Right cardiac atrium (tissue), 5 donors: ENCODE measurements around the gene KRT13. TPM values are rescaled to one million over a fixed set of nuclear protein-coding genes. Genes with fewer than 3 reads are reported as not detected.

Source experiments
- ATAC-seq, 2 donors: fragments of 200-7000 bp; cut with Tn5 transposase; one replicate each; pipeline versions ENCODE4 v1.8.0 to v1.9.1; 2020; ENCODE audit warnings: moderate library complexity in 2 of 2, mild to moderate bottlenecking in 1 of 2
- DNase-seq, 3 donors: peaks; one replicate each; pipeline ENCODE4 v3.0.0-alpha.2; 2020
- H3K27ac ChIP-seq: one replicate; pipeline ENCODE4 v1.5.1; 2013; ENCODE audit warnings: mild to moderate bottlenecking, low read length, control low read depth, moderate library complexity
- H3K27me3 ChIP-seq: one replicate; pipeline ENCODE4 v1.6.1; 2013; ENCODE audit not compliant: control insufficient read depth, insufficient read depth
- H3K4me1 ChIP-seq: one replicate; pipeline ENCODE4 v1.6.1; 2013; ENCODE audit warnings: low read length; ENCODE audit not compliant: control insufficient read depth, insufficient read depth
- H3K4me3 ChIP-seq: one replicate; pipeline ENCODE4 v1.5.1; 2013; ENCODE audit warnings: low read length, control low read depth
- H3K9me3 ChIP-seq: one replicate; pipeline ENCODE4 v1.6.1; 2013; ENCODE audit warnings: low read length; ENCODE audit not compliant: control insufficient read depth
- WGBS: extraction: QIAGEN DNeasy Blood & Tissue Kit; methylation state at CpG from one replicate; pipeline ENCODE4 v1.1.7; 2013; 5-methylcytosine and 5-hydroxymethylcytosine counted together
- intact Hi-C, 4 donors: fragments of 100-400 bp; cut with DNase I; formaldehyde crosslinking; loops; one replicate each; pipeline versions ENCODE4 v1.11.0 to v1.14.0; 2022 to 2023
- microRNA-seq, 2 donors: library from miRNA; unstranded; fragments of <30 nt; microRNA quantifications; one replicate each; pipeline ENCODE4 v1.2.0, GENCODE V29; 2020 to 2021
- polyA plus RNA-seq: library from polyadenylated mRNA; stranded (reverse); fragments of 200-250 nt; gene quantifications from one replicate; pipeline ENCODE4 v1.2.3, GENCODE V29; 2013
- total RNA-seq, 4 donors: library from RNA; stranded (reverse); fragmentation: NEBNext Ultra II Directional; extraction: Animal tissue kit (Norgen Biotek cat#: 25700); gene quantifications; one replicate each; pipeline ENCODE4 v1.2.1, GENCODE V29; 2021
- donor health status: healthy with polysubstance abuse.
- donor health status: DM: no; HTN: yes; CAD: no.
- donor health status: DM: no; HTN: no; CAD: no.
- donor health status: DM: no; HTN: yes; CAD: no; lungs with severe emphysema.
- donor health status: DM: yes; HTN: yes; CAD: no.

The KRT13 gene
- total and polyA plus RNA-seq, 5 donors = 2.1 TPM; not detected in 4

DNA sequence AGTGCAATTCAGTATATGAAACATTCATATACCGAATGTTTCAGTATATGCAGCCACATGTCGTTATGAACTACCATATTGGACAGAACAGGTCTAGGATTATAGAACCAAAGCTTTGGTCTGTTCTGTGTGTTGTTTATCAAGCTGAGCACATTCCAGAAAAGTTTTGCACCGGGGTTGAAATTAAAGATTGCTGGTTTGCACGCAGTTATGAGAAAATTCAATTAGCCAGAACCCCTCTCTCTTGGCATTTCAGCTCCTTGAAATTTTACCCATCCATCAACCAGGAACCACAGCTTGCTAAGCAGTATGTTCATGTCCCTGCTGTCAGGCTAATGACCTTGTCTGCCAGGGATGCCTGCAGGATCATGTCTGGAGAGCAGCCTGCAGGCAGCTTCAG is 47.7 kb downstream of the KRT13 start:
- H3K9me3 ChIP-seq = no peaks in the 10 kb centered on the region
- DNase-seq (no peak), ATAC-seq (no peak)
- no peaks in the 10 kb centered on the region for H3K27me3 ChIP-seq
- no peaks in the 10 kb centered on the region for H3K4me1 ChIP-seq
- H3K27ac ChIP-seq = no peak overlapping the region
- no peak overlapping the region for H3K4me3 ChIP-seq
- 68% methylated on average over 4 of the region's 4 CpGs for WGBS
- intact Hi-C loops = no loop called here

DNA sequence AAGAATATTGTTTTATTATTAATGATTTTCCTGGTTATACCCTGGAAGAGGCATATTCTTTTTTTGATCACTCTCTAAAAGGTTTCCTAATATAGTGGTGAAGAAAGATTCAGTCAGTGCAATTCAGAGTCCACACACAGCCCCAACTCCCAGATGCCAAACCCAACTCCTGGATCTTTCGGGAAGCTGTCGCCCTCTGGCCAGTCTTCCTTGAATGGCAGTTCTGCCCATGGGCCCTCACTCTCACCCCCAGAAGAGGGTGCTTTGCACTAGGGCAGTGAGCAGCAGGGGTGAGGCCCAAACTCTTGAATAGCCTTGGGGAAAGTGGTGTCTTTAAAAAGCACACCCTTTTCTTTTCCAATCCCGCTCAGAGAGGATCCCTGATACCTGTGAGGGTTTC is 49.2 kb downstream of the KRT13 start:
- ATAC-seq (no peak), DNase-seq (no peak)
- no peak overlapping the region for H3K4me3 ChIP-seq
- intact Hi-C loops = no loop called here
- no peaks in the 10 kb centered on the region for H3K4me1 ChIP-seq
- H3K27me3 ChIP-seq = no peaks in the 10 kb centered on the region
- no peak overlapping the region for H3K27ac ChIP-seq
- 79% methylated on average over 3 of the region's 3 CpGs for WGBS
- peaks cover 3% of the 10 kb centered on the region for H3K9me3 ChIP-seq

DNA sequence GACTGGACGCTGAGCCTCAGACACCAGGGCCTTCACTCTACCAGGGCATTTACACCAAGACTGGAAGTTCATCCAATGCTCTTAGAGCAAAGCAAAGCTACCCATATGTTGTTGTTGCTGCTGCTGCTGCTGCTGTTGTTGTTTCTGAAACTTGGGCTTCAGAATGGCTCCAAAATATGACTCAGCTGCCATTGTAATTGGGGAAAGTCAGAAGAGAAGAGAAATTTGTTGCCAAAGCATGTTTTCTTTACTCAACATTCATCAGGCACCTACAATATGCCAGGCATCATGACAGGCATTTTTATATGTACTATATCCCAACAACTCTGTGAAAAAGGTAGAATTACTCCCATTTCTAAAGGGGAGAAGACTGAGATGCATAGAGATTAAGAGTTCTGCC is 50.2 kb downstream of the KRT13 start:
- Histone ChIP-seq H3K4me1 (no peaks in the 10 kb centered on the region), H3K27ac (no peak overlapping the region), H3K4me3 (no peak overlapping the region), H3K9me3 (peaks cover 7% of the 10 kb centered on the region), H3K27me3 (peaks cover 2% of the 10 kb centered on the region)
- WGBS = 89% methylated on average over 1 of the region's 1 CpG
- no peak for DNase-seq
- intact Hi-C loops = no loop called here
- no peak for ATAC-seq

DNA sequence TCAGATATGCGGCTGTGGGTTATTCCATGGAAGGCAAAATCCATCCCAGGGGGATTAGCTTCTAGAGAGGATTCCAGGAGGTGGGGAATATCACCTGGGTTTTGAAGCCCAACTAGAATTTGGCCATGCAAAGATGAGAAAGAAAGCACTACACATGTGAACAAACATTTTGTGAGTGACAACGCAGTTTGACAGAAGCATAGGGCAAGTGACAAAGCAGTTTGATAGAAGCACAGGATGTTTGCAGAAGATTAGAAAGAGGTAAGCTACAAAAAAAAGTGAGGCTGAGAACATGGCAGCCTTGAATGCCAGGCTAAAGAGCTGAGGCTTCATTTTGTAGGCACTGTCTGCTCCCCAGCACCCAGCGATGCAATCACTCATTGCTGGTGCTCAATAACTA is 52.3 kb downstream of the KRT13 start:
- WGBS = 89% methylated on average over 3 of the region's 3 CpGs
- intact Hi-C loops = no loop called here
- ATAC-seq (no peak), DNase-seq (no peak)
- Histone ChIP-seq H3K27me3 (peaks cover 2% of the 10 kb centered on the region), H3K4me1 (no peaks in the 10 kb centered on the region), H3K4me3 (no peak overlapping the region), H3K27ac (no peak overlapping the region), H3K9me3 (peaks cover 7% of the 10 kb centered on the region)

DNA sequence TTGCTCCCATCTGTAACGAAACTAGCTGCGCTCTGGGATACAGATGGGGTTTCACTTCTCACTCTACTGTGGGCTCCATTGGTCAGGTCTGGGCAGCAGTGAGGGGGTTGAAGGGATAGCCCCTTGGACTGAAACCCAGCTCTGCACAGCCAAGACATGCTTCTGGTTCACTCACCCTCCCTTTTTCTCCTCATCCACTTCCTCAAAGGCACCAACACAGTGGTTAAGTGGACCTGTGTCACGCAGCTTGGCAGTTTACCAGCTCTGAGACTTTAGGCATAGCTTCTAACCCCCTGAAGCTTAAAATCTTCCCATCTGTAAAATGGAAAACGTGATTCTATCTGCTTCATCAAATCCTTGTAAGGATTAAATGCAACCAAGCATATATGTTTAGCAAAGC is 53.1 kb downstream of the KRT13 start:
- ATAC-seq = no peak
- Histone ChIP-seq H3K9me3 (peaks cover 7% of the 10 kb centered on the region), H3K27me3 (peaks cover 2% of the 10 kb centered on the region), H3K4me1 (no peaks in the 10 kb centered on the region), H3K4me3 (no peak overlapping the region), H3K27ac (no peak overlapping the region)
- intact Hi-C loops = no loop called here
- 53% methylated on average over 4 of the region's 4 CpGs for WGBS
- no peak for DNase-seq

DNA sequence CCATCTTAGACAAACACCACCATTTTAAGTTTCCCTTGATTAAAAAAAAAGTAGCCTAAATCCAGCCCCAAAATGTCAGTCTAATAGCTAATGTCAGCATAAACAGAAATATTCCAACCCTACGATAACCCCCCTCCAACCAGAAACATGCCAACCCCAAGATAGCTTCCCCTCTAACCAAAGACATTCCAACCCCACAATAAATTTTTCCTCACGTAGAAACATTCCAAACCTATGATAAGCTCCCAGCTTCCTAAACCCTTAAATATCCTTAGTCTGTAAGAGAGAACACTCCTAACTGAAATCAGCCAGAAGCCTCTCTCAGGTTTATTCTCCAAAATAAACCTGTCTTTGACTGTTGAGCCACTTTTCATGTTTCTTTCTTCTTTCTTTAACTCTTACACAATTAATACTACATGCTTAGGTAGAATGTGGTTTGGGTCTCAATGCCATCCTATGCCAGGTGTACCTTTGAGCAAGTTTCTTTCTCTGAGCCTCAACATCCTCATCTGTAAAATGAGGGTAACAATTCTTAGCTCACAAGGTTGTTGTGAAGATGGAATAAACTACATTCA is 54.2 kb downstream of the KRT13 start:
- peaks cover 7% of the 10 kb centered on the region for H3K9me3 ChIP-seq
- intact Hi-C loops = no loop called here
- H3K27me3 ChIP-seq = peaks cover 2% of the 10 kb centered on the region
- ATAC-seq = no peak
- WGBS = 57% methylated on average over 2 of the region's 2 CpGs
- H3K27ac ChIP-seq = no peak overlapping the region
- no peak overlapping the region for H3K4me3 ChIP-seq
- H3K4me1 ChIP-seq = no peaks in the 10 kb centered on the region
- DNase-seq = no peak

Small RNA genes within 50 kb of the gene (microRNA-seq; reads per million reads assigned to microRNA genes)
- gene MIR6510 = 0 reads per million in 2 donors

Other genes with a start within 250 kb of the KRT13 start
- not detected for gene KRTAP9-6, start 240.2 kb downstream of the KRT13 start, total RNA-seq
- not detected for gene KRTAP9-6, start 240.2 kb downstream of the KRT13 start, polyA plus RNA-seq
- not detected for gene KRTAP9-7, start 229.9 kb downstream of the KRT13 start, total RNA-seq
- gene KRTAP9-7, start 229.9 kb downstream of the KRT13 start, polyA plus RNA-seq = not detected
- gene KRTAP29-1, start 202.8 kb downstream of the KRT13 start, total RNA-seq = not detected
- not detected for gene KRTAP29-1, start 202.8 kb downstream of the KRT13 start, polyA plus RNA-seq
- gene KRTAP16-1, start 196.3 kb downstream of the KRT13 start, total RNA-seq = not detected
- not detected for gene KRTAP16-1, start 196.3 kb downstream of the KRT13 start, polyA plus RNA-seq
- not detected for gene KRTAP17-1, start 189.9 kb downstream of the KRT13 start, total RNA-seq
- not detected for gene KRTAP17-1, start 189.9 kb downstream of the KRT13 start, polyA plus RNA-seq
- not detected for gene KRT33A, start 154.8 kb downstream of the KRT13 start, total RNA-seq
- gene KRT33A, start 154.8 kb downstream of the KRT13 start, polyA plus RNA-seq = not detected
- gene KRT33B, start 135.8 kb downstream of the KRT13 start, total RNA-seq = not detected
- gene KRT33B, start 135.8 kb downstream of the KRT13 start, polyA plus RNA-seq = not detected
- not detected for gene KRT34, start 123.3 kb downstream of the KRT13 start, total RNA-seq
- gene KRT34, start 123.3 kb downstream of the KRT13 start, polyA plus RNA-seq = not detected
- gene KRT31, start 108.0 kb downstream of the KRT13 start, total RNA-seq = not detected
- gene KRT31, start 108.0 kb downstream of the KRT13 start, polyA plus RNA-seq = not detected
- not detected for gene KRT37, start 81.0 kb downstream of the KRT13 start, total RNA-seq
- gene KRT37, start 81.0 kb downstream of the KRT13 start, polyA plus RNA-seq = not detected
- gene KRT38, start 64.6 kb downstream of the KRT13 start, total RNA-seq = not detected
- not detected for gene KRT38, start 64.6 kb downstream of the KRT13 start, polyA plus RNA-seq
- gene KRT32, start 38.2 kb downstream of the KRT13 start, total RNA-seq = not detected
- not detected for gene KRT32, start 38.2 kb downstream of the KRT13 start, polyA plus RNA-seq
- not detected for gene KRT35, start 24.5 kb downstream of the KRT13 start, total RNA-seq
- gene KRT35, start 24.5 kb downstream of the KRT13 start, polyA plus RNA-seq = not detected
- not detected for gene KRT36, start 15.7 kb downstream of the KRT13 start, total RNA-seq
- not detected for gene KRT36, start 15.7 kb downstream of the KRT13 start, polyA plus RNA-seq
- gene KRT15, start 13.3 kb upstream of the KRT13 start, total RNA-seq = under 1 TPM in 1 of 4 donors, not detected in 3; 0.11 TPM
- not detected for gene KRT15, start 13.3 kb upstream of the KRT13 start, polyA plus RNA-seq
- 1 to 10 TPM; 2.1 to 3.5 (median 3.0) TPM for gene KRT19, start 22.7 kb upstream of the KRT13 start, total RNA-seq
- 0.72 TPM for gene KRT19, start 22.7 kb upstream of the KRT13 start, polyA plus RNA-seq
- gene KRT9, start 66.4 kb upstream of the KRT13 start, total RNA-seq = not detected
- not detected for gene KRT9, start 66.4 kb upstream of the KRT13 start, polyA plus RNA-seq
- not detected for gene KRT14, start 81.3 kb upstream of the KRT13 start, total RNA-seq
- gene KRT14, start 81.3 kb upstream of the KRT13 start, polyA plus RNA-seq = 0.11 TPM
- gene KRT16, start 107.2 kb upstream of the KRT13 start, total RNA-seq = not detected
- 0.27 TPM for gene KRT16, start 107.2 kb upstream of the KRT13 start, polyA plus RNA-seq
- gene KRT17, start 119.0 kb upstream of the KRT13 start, total RNA-seq = not detected
- gene KRT17, start 119.0 kb upstream of the KRT13 start, polyA plus RNA-seq = 0.09 TPM
- gene EIF1, start 183.3 kb upstream of the KRT13 start, total RNA-seq = 1,000 to 10,000 TPM in 2 of 4 donors, 100 to 1,000 TPM in 2; 959 to 1,186 (median 1,014) TPM
- gene EIF1, start 183.3 kb upstream of the KRT13 start, polyA plus RNA-seq = 983 TPM
- not detected for gene GAST, start 206.7 kb upstream of the KRT13 start, total RNA-seq
- gene GAST, start 206.7 kb upstream of the KRT13 start, polyA plus RNA-seq = not detected
- not detected for gene HAP1, start 229.0 kb upstream of the KRT13 start, total RNA-seq
- 0.05 TPM for gene HAP1, start 229.0 kb upstream of the KRT13 start, polyA plus RNA-seq